ENCODE results near the gene TBC1D5. TPM values are rescaled to one million over a fixed set of nuclear protein-coding genes. Genes with fewer than 3 reads are reported as not detected.

TBC1D5 gene
- total RNA-seq, 1 experiment from 2014 or later, result 26.1 TPM

DNA sequence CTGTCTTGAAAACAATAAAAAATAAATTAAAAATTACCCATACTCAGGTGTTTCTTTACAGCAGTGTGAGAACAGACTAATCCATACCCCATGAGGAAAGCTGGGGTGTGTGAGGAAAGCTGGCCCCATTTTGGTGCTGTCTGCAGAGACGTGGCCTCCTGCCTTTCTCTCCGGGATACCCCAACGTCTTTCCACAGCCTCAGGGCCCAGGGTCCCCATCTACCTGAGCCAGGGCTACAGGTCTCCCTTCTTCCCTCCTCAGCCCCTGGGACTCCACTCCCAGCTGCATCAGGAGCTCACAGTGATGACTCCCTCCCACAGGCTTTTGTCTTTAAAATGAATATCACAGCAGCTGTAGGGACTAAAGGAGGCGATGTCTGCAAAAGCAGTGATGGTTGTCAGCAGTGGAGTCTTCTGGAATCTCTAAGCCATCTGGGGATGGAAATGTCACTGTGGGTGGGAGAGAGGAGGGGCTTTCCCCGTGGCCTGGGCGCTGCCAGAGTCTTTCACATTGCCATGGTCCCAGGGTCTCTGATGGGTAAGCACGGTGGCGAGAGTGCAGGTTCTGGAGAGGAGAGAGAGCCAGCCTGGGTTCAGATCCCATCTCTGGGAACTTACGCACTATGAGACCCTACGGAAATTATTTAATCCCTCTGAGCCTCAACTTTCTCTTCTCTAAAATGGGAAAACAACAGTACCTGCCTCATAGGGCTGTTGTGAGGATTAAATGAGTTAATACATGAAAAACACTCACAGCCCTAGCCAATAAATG is 598.4 kb downstream of the TBC1D5 start:
- CTCF ChIA-PET, result no interaction called here
- Mint-ChIP-seq H3K9me3 (peaks cover 9% of the 10 kb centered on the region), H3K27me3 (ENCODE audit: low read depth) (no peaks in the 10 kb centered on the region; the same call in 1 of the 2 replicates), H3K4me1 (peaks cover 12% of the 10 kb centered on the region), H3K4me3 (no peak overlapping the region), H3K27ac (no peak overlapping the region), H3K36me3 (no peaks in the 10 kb centered on the region)
- POLR2A ChIA-PET, result no interaction called here
- ATAC-seq, result peak; percentile 63
- TF ChIP-seq, protein P1, sequence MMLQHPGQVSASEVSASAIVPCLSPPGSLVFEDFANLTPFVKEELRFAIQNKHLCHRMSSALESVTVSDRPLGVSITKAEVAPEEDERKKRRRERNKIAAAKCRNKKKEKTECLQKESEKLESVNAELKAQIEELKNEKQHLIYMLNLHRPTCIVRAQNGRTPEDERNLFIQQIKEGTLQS (CRISPR knock-in tag; conservative IDR thresholded peaks at IDR 0.05), result no peak
- TF ChIP-seq GTF2I (CRISPR knock-in tag; conservative IDR thresholded peaks at IDR 0.05) (peak; percentile 54; the same call in 1 of the 2 replicates), RELA (CRISPR knock-in tag; IDR thresholded peaks at IDR 0.05; ENCODE audit: borderline replicate concordance) (no peak), IRF1 (CRISPR knock-in tag; IDR thresholded peaks at IDR 0.05) (no peak), ZNF396 (CRISPR knock-in tag; IDR thresholded peaks at IDR 0.05; ENCODE audit: borderline replicate concordance) (no peak)
- TF ChIP-seq, protein P2, sequence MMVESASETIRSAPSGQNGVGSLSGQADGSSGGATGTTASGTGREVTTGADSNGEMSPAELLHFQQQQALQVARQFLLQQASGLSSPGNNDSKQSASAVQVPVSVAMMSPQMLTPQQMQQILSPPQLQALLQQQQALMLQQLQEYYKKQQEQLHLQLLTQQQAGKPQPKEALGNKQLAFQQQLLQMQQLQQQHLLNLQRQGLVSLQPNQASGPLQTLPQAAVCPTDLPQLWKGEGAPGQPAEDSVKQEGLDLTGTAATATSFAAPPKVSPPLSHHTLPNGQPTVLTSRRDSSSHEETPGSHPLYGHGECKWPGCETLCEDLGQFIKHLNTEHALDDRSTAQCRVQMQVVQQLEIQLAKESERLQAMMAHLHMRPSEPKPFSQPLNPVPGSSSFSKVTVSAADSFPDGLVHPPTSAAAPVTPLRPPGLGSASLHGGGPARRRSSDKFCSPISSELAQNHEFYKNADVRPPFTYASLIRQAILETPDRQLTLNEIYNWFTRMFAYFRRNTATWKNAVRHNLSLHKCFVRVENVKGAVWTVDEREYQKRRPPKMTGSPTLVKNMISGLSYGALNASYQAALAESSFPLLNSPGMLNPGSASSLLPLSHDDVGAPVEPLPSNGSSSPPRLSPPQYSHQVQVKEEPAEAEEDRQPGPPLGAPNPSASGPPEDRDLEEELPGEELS (CRISPR knock-in tag; IDR thresholded peaks at IDR 0.05), result no peak
- no peak for DNase-seq (ENCODE audit: low spot score)

DNA sequence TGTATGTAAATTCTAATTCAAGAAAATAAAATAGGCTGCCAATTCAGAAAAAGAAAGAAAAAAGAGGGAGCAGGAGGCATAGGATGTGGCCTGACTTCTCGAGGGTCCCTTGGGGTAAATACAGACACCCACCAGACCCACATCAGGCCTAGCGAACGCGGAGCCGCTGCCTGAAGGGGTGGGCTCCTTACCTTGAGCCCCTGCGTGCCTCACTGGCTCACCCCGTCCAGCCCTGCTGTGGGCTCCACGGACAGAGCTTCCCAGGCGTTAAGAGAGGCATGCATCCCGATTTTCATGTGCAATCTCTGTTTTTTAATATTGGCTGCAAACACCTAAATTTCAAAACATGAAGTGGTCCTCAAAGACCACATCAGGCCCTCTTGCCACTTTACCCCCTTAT is 599.9 kb downstream of the TBC1D5 start:
- TF ChIP-seq, protein P3, sequence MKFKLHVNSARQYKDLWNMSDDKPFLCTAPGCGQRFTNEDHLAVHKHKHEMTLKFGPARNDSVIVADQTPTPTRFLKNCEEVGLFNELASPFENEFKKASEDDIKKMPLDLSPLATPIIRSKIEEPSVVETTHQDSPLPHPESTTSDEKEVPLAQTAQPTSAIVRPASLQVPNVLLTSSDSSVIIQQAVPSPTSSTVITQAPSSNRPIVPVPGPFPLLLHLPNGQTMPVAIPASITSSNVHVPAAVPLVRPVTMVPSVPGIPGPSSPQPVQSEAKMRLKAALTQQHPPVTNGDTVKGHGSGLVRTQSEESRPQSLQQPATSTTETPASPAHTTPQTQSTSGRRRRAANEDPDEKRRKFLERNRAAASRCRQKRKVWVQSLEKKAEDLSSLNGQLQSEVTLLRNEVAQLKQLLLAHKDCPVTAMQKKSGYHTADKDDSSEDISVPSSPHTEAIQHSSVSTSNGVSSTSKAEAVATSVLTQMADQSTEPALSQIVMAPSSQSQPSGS (CRISPR knock-in tag; IDR thresholded peaks at IDR 0.05; ENCODE audit: borderline replicate concordance, low read depth), result no peak
- TF ChIP-seq ZNF219 (CRISPR knock-in tag; IDR thresholded peaks at IDR 0.05; ENCODE audit: borderline replicate concordance) (no peak), IRF2 (CRISPR knock-in tag; IDR thresholded peaks at IDR 0.05; ENCODE audit: borderline replicate concordance, low read depth) (no peak), JAZF1 (CRISPR knock-in tag; IDR thresholded peaks at IDR 0.05) (no peak), ELF4 (CRISPR knock-in tag; IDR thresholded peaks at IDR 0.05; ENCODE audit: low read depth) (no peak), FOXJ3 (CRISPR knock-in tag; IDR thresholded peaks at IDR 0.05; ENCODE audit: borderline replicate concordance) (no peak), KAT7 (CRISPR knock-in tag; IDR thresholded peaks at IDR 0.05; ENCODE audit: borderline replicate concordance) (no peak), ETV6 (CRISPR knock-in tag; IDR thresholded peaks at IDR 0.05) (no peak), TEAD1 (CRISPR knock-in tag; IDR thresholded peaks at IDR 0.05) (no peak), NR2C2 (CRISPR knock-in tag; IDR thresholded peaks at IDR 0.05) (no peak), ZNF423 (CRISPR knock-in tag; IDR thresholded peaks at IDR 0.05) (no peak), AFF4 (CRISPR knock-in tag; IDR thresholded peaks at IDR 0.05; ENCODE audit: borderline replicate concordance) (no peak), FOXP1 (CRISPR knock-in tag; IDR thresholded peaks at IDR 0.05; ENCODE audit: borderline replicate concordance) (no peak), PRRX2 (CRISPR knock-in tag; IDR thresholded peaks at IDR 0.05) (no peak)
- TF ChIP-seq, protein P1 (CRISPR knock-in tag; conservative IDR thresholded peaks at IDR 0.05), result no peak
- TF ChIP-seq, protein P4, sequence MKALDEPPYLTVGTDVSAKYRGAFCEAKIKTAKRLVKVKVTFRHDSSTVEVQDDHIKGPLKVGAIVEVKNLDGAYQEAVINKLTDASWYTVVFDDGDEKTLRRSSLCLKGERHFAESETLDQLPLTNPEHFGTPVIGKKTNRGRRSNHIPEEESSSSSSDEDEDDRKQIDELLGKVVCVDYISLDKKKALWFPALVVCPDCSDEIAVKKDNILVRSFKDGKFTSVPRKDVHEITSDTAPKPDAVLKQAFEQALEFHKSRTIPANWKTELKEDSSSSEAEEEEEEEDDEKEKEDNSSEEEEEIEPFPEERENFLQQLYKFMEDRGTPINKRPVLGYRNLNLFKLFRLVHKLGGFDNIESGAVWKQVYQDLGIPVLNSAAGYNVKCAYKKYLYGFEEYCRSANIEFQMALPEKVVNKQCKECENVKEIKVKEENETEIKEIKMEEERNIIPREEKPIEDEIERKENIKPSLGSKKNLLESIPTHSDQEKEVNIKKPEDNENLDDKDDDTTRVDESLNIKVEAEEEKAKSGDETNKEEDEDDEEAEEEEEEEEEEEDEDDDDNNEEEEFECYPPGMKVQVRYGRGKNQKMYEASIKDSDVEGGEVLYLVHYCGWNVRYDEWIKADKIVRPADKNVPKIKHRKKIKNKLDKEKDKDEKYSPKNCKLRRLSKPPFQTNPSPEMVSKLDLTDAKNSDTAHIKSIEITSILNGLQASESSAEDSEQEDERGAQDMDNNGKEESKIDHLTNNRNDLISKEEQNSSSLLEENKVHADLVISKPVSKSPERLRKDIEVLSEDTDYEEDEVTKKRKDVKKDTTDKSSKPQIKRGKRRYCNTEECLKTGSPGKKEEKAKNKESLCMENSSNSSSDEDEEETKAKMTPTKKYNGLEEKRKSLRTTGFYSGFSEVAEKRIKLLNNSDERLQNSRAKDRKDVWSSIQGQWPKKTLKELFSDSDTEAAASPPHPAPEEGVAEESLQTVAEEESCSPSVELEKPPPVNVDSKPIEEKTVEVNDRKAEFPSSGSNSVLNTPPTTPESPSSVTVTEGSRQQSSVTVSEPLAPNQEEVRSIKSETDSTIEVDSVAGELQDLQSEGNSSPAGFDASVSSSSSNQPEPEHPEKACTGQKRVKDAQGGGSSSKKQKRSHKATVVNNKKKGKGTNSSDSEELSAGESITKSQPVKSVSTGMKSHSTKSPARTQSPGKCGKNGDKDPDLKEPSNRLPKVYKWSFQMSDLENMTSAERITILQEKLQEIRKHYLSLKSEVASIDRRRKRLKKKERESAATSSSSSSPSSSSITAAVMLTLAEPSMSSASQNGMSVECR (CRISPR knock-in tag; IDR thresholded peaks at IDR 0.05; ENCODE audit: borderline replicate concordance), result no peak
- H3K4me1 Mint-ChIP-seq, result peaks cover 13% of the 10 kb centered on the region
- no peak overlapping the region for H3K27ac Mint-ChIP-seq
- POLR2A ChIA-PET, result no interaction called here
- DNase-seq (ENCODE audit: low spot score) (no peak), ATAC-seq (no peak)
- CTCF ChIA-PET, result no interaction called here
- H3K27me3 Mint-ChIP-seq (ENCODE audit: low read depth), result peaks cover 4% of the 10 kb centered on the region; the same call in 1 of the 2 replicates
- H3K9me3 Mint-ChIP-seq, result peaks cover 13% of the 10 kb centered on the region
- H3K4me3 Mint-ChIP-seq, result no peak overlapping the region
- H3K36me3 Mint-ChIP-seq, result no peaks in the 10 kb centered on the region

Data from WTC11 (cell line).